HG03354 (cell line): Measurements from ENCODE around the gene MGRN1.

ENCODE experiments used
- ATAC-seq: cut with Tn5 transposase; IDR thresholded peaks from one replicate; pipeline ENCODE4 v1.9.1; 2021; ENCODE audit warnings: mild to moderate bottlenecking; ENCODE audit not compliant: unreplicated experiment, poor library complexity, severe bottlenecking

The MGRN1 gene

GRCh38 chr16:4602331-4602730 is 22.3 kb upstream of the MGRN1 start:
- no peak for ATAC-seq

- no peak for ATAC-seq
Measured at GRCh38 chr16:4603624-4604170, 20.9 kb upstream of the MGRN1 start.

DNA sequence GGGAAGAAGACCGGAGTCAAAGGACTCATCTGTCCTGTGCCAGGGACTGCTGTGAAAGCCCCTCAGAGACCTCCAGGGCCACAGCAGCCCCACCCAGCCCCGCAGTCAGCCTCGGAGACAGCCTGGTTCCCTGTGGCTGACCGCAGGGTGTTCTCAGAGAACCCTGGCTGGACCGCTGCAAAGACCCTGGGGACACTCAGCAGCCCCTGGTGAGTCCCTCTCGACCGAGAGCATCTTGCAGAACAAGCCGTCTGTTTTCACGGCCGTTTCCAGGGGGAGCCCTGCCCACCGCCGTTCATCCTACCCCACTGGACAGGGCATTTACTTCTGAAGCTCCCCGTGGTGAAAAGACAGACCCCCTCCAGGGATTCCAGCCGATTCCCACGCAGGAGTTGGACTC is 20.2 kb upstream of the MGRN1 start:
- no peak for ATAC-seq

GRCh38 chr16:4606354-4606753 is 18.3 kb upstream of the MGRN1 start:
- no peak for ATAC-seq

- no peak for ATAC-seq
Measured at GRCh38 chr16:4607841-4608703, 16.6 kb upstream of the MGRN1 start.

DNA sequence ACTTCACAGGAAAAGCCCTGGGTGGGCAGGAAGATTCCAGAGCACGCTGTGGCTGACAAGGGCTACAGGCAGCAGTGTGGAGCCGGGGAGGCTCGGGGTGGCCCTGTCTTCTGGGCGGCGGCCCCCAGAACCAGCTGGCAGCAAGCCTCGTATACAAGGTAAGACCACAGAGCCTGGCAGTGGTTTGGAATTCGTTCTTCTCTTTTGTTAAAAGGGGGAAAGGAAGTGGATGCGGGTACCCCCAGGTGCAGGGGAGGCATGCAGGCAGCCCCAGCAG is 16.0 kb upstream of the MGRN1 start:
- ATAC-seq: no peak

DNA sequence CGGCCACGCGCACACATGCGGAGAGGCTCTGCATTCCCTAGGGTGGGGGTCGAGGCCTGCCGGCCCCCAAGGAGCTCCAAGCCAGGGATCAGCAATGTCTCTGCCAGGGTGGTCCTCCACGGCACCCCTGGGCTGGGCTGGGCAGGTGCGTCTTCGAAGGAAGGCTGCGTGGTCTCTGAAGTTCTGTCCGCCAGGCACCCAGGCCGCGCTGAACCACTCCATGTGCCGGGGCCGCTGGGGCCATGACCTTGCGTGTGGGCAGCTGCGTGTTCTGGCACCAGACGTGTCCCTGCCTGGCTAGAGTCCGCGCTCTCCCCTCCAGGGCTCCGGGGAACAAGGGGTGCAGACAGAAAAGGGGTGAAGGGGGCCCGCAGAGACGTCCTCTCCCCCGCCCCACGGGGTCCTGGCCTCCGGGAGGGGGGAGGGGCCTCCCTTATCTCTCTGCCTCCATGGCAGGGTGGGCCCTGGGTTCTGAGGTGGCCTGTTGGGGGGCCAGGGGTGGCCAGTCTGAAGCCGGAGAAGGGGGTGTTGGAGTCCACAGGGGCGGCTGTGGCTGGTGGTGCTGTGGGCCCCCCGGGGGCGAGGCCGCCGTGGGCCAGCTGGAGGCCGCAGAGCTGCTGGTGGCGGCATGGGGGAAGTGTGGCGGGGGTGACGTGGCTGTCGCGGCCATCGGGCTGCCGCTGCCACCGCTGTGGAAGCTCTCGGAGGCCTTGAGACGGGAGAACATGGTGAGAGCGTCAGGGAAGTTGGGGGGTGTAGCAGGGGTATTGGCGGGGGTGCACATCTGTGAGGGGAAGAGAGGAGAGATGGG is 15.2 kb upstream of the MGRN1 start:
- ATAC-seq: no peak

- ATAC-seq: no peak
Measured at GRCh38 chr16:4610011-4611005, 14.3 kb upstream of the MGRN1 start.

GRCh38 chr16:4611337-4612021 is 13.1 kb upstream of the MGRN1 start:
- ATAC-seq: no peak

GRCh38 chr16:4612474-4612931 is 12.1 kb upstream of the MGRN1 start:
- no peak for ATAC-seq

DNA sequence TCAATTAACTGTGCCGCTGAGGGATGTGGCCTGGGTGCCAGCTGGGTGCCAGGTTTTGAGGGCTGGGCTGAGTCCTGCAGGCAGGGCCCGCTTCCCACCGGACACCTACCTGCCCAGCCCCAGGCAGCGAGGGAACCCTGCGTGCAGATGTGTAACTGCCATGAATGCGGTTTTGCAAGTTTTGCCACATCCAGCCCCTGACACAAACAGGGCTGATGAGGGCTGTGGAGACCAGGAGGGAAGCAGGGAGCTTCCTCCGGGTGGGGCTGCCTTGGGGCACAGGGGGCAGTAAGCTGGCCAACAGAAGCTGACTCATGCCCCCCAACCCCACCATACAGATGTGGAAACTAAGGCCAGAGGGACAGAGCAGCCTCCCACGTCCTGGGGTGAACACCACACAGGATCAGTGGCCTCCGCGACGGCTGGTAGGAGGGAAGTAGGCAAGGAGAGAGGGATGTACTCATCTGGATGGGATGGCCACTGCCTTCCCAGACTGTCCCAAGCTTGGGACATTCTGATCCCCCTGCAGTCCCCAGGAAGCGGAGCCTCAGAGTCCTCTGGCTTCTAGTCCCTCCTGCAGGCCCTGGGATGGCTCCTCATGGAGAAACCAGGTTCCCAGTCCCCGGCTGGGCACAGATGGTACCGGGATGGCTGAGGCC is 11.5 kb upstream of the MGRN1 start:
- no peak for ATAC-seq

DNA sequence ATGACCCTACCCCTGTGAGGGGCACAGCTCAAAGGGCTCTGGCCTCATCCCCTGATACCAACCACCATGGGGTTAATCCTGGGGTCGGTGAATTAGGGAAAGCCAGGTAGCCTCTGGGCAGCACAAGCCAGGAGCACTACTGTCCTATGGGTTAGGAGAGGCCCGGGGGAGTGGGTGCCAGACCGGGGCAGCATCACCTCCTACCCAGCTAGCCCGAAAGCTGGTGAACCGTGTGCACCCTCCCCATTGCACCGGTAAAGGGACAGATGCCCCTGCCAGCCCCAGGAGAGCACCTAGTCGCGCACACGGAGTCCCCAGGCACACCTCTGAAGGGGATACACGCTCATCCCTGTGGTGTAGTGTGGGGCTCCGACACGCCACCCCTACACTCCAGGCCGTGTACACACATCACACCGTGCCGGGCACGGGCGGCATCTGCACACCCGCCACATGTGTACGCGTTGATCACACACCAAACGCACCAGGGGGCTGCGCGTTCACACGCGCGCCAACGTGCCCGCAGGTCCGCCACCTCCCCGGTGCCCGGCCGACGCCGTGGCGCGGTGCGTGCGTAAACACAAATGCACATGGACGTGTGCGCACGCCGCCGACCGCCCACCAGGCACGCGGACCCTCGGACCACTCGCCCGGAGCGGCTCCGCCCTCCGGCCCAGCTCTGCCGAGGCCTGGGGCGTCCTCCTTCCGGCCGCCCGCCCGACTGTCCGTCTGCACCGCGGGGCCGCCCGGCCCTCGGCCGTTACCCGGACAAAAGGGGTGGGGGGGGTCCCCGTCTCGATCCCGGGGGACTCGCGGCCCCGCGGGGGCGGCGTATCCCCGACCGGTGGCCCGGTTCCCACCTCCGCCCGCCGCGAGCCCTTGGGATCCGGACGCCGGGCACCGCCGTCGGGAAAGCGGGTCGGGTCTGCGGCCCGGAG is 10.7 kb upstream of the MGRN1 start:
- ATAC-seq: no peak

GRCh38 chr16:4614571-4615383 is 9.8 kb upstream of the MGRN1 start, which contains the start of gene UBALD1:
UBALD1 (minus strand) TSS chr16:4614888; CDS start chr16:4614797, 91 bp downstream.
- ATAC-seq: peak; percentile 55

- no peak for ATAC-seq
Measured at GRCh38 chr16:4615384-4616046, 9.1 kb upstream of the MGRN1 start.

GRCh38 chr16:4616047-4616811 is 8.4 kb upstream of the MGRN1 start:
- peak; percentile 81 for ATAC-seq
